Aorta (tissue), 5 donors: ENCODE results near the gene LRBA. TPM values are rescaled to one million over a fixed set of nuclear protein-coding genes. Genes with fewer than 3 reads are reported as not detected.
"Not testable (repeated sequence)": the region's sequence is repeated elsewhere in the genome, so short reads cannot be mapped to it uniquely, and the experiment has no call there.

ENCODE experiments used
- ATAC-seq: fragments of 200-7000 bp; cut with Tn5 transposase; one replicate; pipeline ENCODE4 v1.9.1; 2022; ENCODE audit warnings: moderate library complexity; ENCODE audit not compliant: low FRiP score
- DNase-seq, 2 donors: peaks; one replicate each; pipeline ENCODE4 v3.0.0-alpha.2; 2020
- H3K27ac ChIP-seq, 2 donors: one replicate each; pipeline ENCODE4 v1.5.1; 2013; ENCODE audit warnings: low read length in 2 of 2, mild to moderate bottlenecking in 2 of 2, moderate library complexity in 2 of 2, control low read depth in 1 of 2, inconsistent platforms in 1 of 2, low read depth in 1 of 2
- H3K27me3 ChIP-seq, 2 donors: one replicate each; pipeline ENCODE4 v1.6.1; 2013; ENCODE audit warnings: control low read depth in 1 of 2, low read length in 1 of 2, mild to moderate bottlenecking in 1 of 2, moderate library complexity in 1 of 2; ENCODE audit not compliant: insufficient read depth in 2 of 2, control insufficient read depth in 1 of 2
- H3K36me3 ChIP-seq, 2 donors: one replicate each; pipeline ENCODE4 v1.6.1; 2013; ENCODE audit warnings: control low read depth in 1 of 2, low read length in 1 of 2, mild to moderate bottlenecking in 1 of 2; ENCODE audit not compliant: insufficient read depth in 2 of 2, control insufficient read depth in 1 of 2
- H3K4me1 ChIP-seq, 2 donors: one replicate each; pipeline ENCODE4 v1.6.1; 2013; ENCODE audit warnings: low read length in 2 of 2, control low read depth in 1 of 2, mild to moderate bottlenecking in 1 of 2, moderate library complexity in 1 of 2; ENCODE audit not compliant: insufficient read depth in 2 of 2, control insufficient read depth in 1 of 2
- H3K4me3 ChIP-seq, 2 donors: one replicate each; pipeline ENCODE4 v1.5.1; 2013; ENCODE audit warnings: low read length in 2 of 2, control low read depth in 1 of 2, mild to moderate bottlenecking in 1 of 2
- H3K9me3 ChIP-seq: one replicate; pipeline ENCODE4 v1.6.1; 2013; ENCODE audit warnings: mild to moderate bottlenecking, low read length; ENCODE audit not compliant: control insufficient read depth
- WGBS, 2 donors: extraction: QIAGEN DNeasy Blood & Tissue Kit; methylation state at CpG; one replicate each; pipeline ENCODE4 v1.1.7; 2013; 5-methylcytosine and 5-hydroxymethylcytosine counted together
- intact Hi-C, 2 donors: fragments of 100-400 bp; cut with DNase I; formaldehyde crosslinking; loops; one replicate each; pipeline versions ENCODE4 v1.14.2 to v1.15.0; 2022
- polyA plus RNA-seq, 2 donors: library from polyadenylated mRNA; stranded (reverse); fragments of 200-250 nt; gene quantifications; one replicate each; pipeline ENCODE4 v1.2.3, GENCODE V29; 2013
- total RNA-seq, 2 donors: library from RNA; stranded (reverse); fragmentation: NEBNext Ultra II Directional; extraction: Animal tissue kit (Norgen Biotek cat#: 25700); gene quantifications; one replicate each; pipeline ENCODE4 v1.2.1, GENCODE V29; 2021
- donor health status: healthy with polysubstance abuse.
- donor health status: Bipolar disorder and iron deficiency.
- donor health status: DM: no; HTN: no; CAD: no.
- donor health status: DM: no; HTN: no; CAD: no.
- donor health status: DM: yes; HTN: yes; CAD: no.

The LRBA gene
- total and polyA plus RNA-seq, 4 donors: 4.8 to 34.5 (median 15.4) TPM

GRCh38 chr4:150973626-150974251 is 41.3 kb downstream of the LRBA start:
- Histone ChIP-seq H3K4me1 (no peaks in the 10 kb centered on the region), H3K27ac (no peak overlapping the region), H3K27me3 (no peaks in the 10 kb centered on the region), H3K9me3 (no peaks in the 10 kb centered on the region), H3K36me3 (no peaks in the 10 kb centered on the region), H3K4me3 (no peak overlapping the region)
- DNase-seq (no peak), ATAC-seq (no peak)
- 90 to 93% methylated on average over 6 of the region's 6 CpGs for WGBS, 2 donors
- intact Hi-C loops: no loop called here

GRCh38 chr4:150972592-150972991 is 42.5 kb downstream of the LRBA start:
- Histone ChIP-seq H3K36me3 (no peaks in the 10 kb centered on the region), H3K27ac (no peak overlapping the region), H3K4me3 (no peak overlapping the region), H3K27me3 (no peaks in the 10 kb centered on the region), H3K4me1 (no peaks in the 10 kb centered on the region), H3K9me3 (no peaks in the 10 kb centered on the region)
- ATAC-seq: no peak
- intact Hi-C loops: no loop called here
- WGBS, 2 donors: 30% methylated on average over 1 of the region's 1 CpG
- DNase-seq: no peak

GRCh38 chr4:150971901-150972300 is 43.2 kb downstream of the LRBA start:
- no peak for DNase-seq
- Histone ChIP-seq H3K27me3 (no peaks in the 10 kb centered on the region), H3K4me1 (no peaks in the 10 kb centered on the region), H3K4me3 (no peak overlapping the region), H3K27ac (no peak overlapping the region), H3K36me3 (no peaks in the 10 kb centered on the region), H3K9me3 (no peaks in the 10 kb centered on the region)
- ATAC-seq: no peak
- intact Hi-C loops: no loop called here

GRCh38 chr4:150970685-150971151 is 44.4 kb downstream of the LRBA start:
- H3K9me3 ChIP-seq: no peaks in the 10 kb centered on the region
- H3K27ac ChIP-seq: no peak overlapping the region
- 93 to 95% methylated on average over 2 of the region's 2 CpGs for WGBS, 2 donors
- H3K4me3 ChIP-seq: no peak overlapping the region
- ATAC-seq: no peak
- H3K36me3 ChIP-seq: no peaks in the 10 kb centered on the region
- H3K4me1 ChIP-seq: no peaks in the 10 kb centered on the region
- H3K27me3 ChIP-seq: no peaks in the 10 kb centered on the region
- DNase-seq: no peak
- intact Hi-C loops: no loop called here

- DNase-seq (no peak), ATAC-seq (no peak)
- Histone ChIP-seq H3K4me1 (no peaks in the 10 kb centered on the region), H3K4me3 (no peak overlapping the region), H3K27ac (no peak overlapping the region), H3K9me3 (no peaks in the 10 kb centered on the region), H3K36me3 (no peaks in the 10 kb centered on the region), H3K27me3 (no peaks in the 10 kb centered on the region)
- intact Hi-C loops: no loop called here
Measured at GRCh38 chr4:150964754-150965153, 50.3 kb downstream of the LRBA start.

- DNase-seq: peak in 1 of 2 donors; percentile 68
- H3K4me3 ChIP-seq, ATAC-seq, H3K27ac ChIP-seq, H3K4me1 ChIP-seq, H3K9me3 ChIP-seq, H3K36me3 ChIP-seq, intact Hi-C loops, H3K27me3 ChIP-seq: not testable (repeated sequence)
- 97% methylated on average over 43 to 47 of the region's 47 CpGs for WGBS, 2 donors
Measured at GRCh38 chr4:150963602-150964345, 51.3 kb downstream of the LRBA start.

- DNase-seq: no peak
- no peaks in the 10 kb centered on the region for H3K9me3 ChIP-seq
- no peak for ATAC-seq
- no peaks in the 10 kb centered on the region for H3K4me1 ChIP-seq
- no peak overlapping the region for H3K4me3 ChIP-seq
- no peaks in the 10 kb centered on the region for H3K36me3 ChIP-seq
- intact Hi-C loops: no loop called here
- no peaks in the 10 kb centered on the region for H3K27me3 ChIP-seq
- no peak overlapping the region for H3K27ac ChIP-seq
- WGBS, 2 donors: 72 to 76% methylated on average over 1 of the region's 1 CpG
Measured at GRCh38 chr4:150962245-150962644, 52.8 kb downstream of the LRBA start.

- no peaks in the 10 kb centered on the region for H3K9me3 ChIP-seq
- no peaks in the 10 kb centered on the region for H3K27me3 ChIP-seq
- ATAC-seq: no peak
- intact Hi-C loops: no loop called here
- no peak overlapping the region for H3K4me3 ChIP-seq
- no peak overlapping the region for H3K27ac ChIP-seq
- no peaks in the 10 kb centered on the region for H3K36me3 ChIP-seq
- WGBS, 2 donors: 30 to 32% methylated on average over 1 of the region's 1 CpG
- no peak for DNase-seq
- no peaks in the 10 kb centered on the region for H3K4me1 ChIP-seq
Measured at GRCh38 chr4:150961566-150961965, 53.5 kb downstream of the LRBA start.

- DNase-seq (no peak), ATAC-seq (no peak)
- no peak overlapping the region for H3K27ac ChIP-seq
- WGBS, 2 donors: 92 to 97% methylated on average over 2 of the region's 2 CpGs
- no peaks in the 10 kb centered on the region for H3K27me3 ChIP-seq
- no peak overlapping the region for H3K4me3 ChIP-seq
- no peaks in the 10 kb centered on the region for H3K9me3 ChIP-seq
- no peaks in the 10 kb centered on the region for H3K36me3 ChIP-seq
- intact Hi-C loops: no loop called here
- no peaks in the 10 kb centered on the region for H3K4me1 ChIP-seq
Measured at GRCh38 chr4:150960818-150961217, 54.3 kb downstream of the LRBA start.
